Lung microvascular endothelial cell (primary cell): ENCODE data around the gene GDF9. TPM values are rescaled to one million over a fixed set of nuclear protein-coding genes. Genes with fewer than 3 reads are reported as not detected.

Experiments used
- DNase-seq, 2 donors: peaks; one replicate each; pipeline versions ENCODE4 v3.0.0 to v3.0.0-alpha.2; 2010; ENCODE audit warnings: low read depth in 2 of 2
- total RNA-seq: library from RNA; depleted of rRNA; stranded (reverse); fragments of >200 nt; gene quantifications from 2 replicates; pipeline ENCODE4 v1.2.1, GENCODE V29; 2014

GDF9 gene
- total RNA-seq, 1 donor from 2014 or later: not detected

DNA sequence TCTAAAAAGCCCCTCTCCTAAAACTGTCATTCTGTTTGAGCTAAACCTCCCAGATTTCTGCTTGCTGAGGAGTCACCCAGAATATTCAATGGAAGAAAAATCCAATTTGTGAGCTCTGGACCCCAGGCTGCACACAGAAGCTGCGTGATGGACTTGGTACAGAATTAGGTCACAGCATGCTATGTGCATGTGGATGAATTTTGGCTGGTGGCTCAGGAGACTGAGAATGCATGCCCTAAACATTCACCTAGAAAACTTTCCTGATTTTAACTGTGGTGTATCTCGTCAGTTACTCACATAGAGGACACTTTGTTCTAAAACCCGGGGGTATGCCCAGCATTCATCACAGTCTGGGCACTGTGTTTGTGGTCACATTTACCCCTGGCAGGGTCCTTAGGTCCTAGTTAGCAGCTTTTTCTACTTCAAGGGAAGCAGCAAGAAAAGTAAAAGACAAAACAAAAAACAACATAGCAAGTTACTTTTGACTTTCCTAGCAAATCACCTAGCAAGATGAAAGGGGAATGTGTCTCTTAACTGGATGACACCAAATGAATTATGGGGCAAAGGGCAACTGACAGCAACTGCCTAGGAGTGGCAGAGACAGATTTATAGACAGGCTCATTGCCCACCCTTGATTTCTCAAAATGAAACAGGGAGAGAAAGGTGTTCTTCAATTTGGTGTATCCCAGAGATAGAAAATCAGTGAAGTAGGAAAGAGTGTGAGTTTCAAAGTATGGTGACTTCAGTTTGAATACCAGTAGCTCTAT lies 27.6 kb downstream of the GDF9 start:
- no peak for DNase-seq

DNA sequence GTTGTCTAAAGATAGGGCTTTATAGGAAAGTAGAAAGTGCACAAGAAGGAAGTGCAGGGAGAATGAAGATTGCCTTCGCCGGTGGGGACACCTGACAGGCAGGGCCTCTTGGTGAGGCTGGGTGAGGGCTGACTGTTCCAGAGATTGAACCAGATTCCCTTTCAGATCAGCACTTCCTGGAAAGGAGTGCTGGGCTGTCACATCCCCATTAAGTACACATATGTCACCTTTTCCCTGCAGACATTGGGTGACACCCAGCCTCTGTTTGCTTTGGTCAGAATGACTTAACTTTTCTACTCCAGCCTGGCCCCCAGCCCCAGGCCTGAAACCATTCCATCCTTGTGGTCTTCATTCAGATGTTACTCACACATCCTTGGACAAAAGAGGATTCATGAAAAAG lies 28.4 kb downstream of the GDF9 start:
- no peak for DNase-seq

DNA sequence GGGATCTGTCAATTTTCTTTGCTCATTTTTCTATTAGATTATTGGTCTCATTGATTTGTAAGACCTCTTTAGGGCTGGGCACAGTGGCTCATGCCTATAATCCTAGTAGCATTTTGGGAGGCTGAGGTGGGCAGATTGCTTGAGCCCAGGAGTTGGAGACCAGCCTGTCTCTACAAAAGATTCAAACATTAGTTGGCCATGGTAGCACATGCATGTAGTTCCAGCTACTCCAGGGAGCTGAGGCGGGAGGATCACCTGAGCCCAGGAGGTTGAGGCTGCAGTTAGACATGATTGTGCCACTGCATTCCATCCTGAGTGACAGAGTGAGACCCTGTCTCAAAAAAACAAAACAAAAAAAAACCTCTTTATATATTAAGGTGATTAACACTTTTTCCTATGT lies 29.4 kb downstream of the GDF9 start:
- no peak for DNase-seq

DNA sequence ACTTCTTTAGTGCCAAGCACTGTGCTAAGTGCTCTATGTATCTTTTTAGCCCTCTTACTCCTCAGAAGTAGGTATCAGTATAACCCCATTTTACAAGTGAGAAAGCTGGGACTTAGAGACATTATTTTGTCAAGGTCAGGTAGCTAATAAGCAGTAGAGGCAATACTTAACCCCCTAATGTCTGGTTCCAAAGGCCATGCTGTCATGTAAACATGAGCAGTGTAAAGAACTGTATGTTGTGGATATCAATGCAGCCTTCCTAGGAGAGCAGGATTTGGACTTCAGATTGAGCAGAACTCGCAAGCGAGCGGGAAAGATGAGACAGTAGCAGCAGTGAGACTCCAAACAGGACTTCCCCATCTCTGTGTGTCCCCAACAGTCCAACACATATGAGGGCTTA lies 32.2 kb downstream of the GDF9 start:
- no peak for DNase-seq

DNA sequence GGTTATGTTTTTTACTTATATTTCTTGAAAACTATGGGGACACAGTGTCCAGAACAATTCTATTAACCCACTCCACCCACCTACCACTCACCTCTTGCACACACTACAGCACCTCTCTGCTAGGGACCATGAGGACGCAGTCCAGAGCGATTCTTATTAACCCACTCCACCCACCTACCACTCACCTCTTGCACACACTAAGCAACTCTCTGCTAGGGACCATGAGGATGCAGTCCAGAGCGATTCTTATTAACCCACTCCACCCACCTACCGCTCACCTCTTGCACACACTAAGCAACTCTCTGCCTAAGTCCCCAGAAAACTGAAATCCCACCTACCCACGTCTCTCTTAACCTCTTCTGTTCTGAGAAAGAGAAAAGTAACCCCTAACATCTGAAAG lies 33.7 kb downstream of the GDF9 start:
- no peak for DNase-seq

DNA sequence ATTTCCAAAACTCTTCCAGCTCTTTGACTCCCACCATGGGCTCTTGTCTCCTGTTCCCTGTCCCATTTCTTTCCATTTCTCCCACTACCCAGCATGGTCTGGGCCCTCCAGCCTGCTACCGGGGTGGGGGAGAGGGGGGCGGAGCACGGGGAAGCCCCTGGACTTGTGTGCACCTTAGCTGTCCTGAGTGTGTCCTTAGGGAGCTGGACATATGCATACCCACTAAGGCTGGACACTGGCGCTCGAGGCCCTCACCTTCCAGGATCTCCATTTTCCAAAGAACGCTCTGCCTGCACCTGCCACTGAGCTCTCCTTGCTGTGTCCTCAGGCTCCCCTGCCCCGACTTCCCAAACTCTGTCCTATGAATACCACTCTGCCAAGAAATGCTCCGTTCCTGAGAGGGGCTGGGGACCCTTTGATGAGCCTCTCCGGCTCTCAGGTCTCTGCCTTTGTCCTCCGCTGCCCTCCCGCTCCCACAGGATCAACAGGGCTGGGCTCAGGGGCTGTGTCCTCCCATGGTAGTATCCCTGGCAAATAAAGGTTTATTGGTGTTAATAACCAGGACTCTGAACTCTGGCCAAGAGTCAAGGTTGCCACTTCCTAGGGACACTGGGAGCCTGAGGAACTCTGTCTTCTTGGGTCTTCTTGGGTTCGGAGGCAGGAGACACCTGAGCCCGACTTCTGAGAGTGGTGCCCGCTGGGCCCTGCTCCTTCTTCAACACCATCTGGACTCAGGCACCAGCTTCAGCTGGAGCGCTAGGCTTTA lies 35.0 kb downstream of the GDF9 start:
- no peak for DNase-seq

DNA sequence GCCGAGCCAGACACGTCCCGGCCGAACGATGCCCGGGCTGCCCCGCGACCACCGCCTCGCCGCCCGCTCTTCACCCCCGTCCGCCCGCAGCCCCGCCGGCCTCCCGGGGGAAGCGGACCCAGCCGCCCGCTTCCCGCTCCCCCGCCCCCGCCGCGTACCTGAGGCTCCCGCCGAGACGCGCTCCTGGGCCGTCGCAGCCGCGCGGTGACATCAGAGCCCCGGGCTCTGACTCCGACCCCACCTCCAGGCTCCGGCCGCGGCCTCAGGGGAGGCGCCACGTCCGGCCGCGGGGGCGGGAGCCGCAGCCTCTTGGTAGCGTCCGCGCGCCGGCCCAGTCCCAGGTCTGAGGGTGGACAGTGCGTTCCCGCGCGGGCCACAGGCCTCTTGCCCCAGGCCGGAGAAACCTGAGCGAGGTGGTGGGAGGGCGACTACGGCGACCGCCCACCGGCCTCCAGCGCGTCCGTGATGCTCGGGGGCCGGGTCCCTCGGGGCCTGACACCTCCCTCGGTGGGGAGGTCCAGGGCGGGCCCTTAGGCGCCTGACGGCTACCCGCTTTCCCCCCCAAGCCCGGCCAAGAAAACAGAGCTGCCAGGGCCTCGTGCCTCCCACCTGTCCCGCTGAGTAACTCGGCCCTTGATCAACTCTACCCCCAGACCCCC lies 35.7 kb downstream of the GDF9 start, which contains the start of gene SHROOM1:
Gene SHROOM1 (minus strand): TSS at position 212 of the 659 bp plus-strand sequence. CDS start 4,507 bp downstream, outside the sequence.
- peak in 1 of 2 donors; percentile 53 for DNase-seq

DNA sequence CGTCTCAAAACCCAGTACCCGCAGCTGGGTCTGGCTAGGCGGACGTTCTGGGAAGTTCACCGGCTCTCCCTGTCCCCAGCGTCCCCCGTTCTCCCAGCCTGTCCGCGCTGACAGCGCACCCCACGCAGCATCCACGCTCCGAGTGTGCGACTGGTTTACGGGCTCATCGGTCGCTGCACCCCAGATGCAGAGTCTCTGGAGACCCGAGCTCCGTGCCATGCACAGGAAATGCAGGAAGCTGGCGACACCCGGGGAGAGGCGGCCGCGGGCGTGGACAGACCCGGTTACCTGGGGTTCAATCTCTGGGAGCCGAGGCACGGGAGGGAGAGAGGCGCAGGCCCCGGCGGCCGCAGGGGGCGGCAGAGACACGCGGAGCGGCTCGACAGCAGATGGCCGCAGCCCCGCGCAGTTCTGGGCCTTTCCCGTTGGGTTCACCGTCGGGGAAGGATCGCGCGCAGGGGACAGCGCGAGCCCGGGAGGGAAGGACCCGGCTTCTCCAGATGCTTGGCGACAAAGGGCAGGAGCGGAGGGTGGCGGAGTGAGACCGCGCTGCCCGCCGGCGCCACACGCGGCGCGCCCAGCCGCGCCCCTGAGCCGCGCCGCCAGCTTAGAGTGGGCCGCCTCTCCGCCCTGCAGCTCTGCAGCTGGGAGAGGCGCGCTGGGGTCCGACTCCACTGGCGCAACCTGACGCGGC lies 36.4 kb downstream of the GDF9 start:
- peak; percentile 75 to 79 for DNase-seq

DNA sequence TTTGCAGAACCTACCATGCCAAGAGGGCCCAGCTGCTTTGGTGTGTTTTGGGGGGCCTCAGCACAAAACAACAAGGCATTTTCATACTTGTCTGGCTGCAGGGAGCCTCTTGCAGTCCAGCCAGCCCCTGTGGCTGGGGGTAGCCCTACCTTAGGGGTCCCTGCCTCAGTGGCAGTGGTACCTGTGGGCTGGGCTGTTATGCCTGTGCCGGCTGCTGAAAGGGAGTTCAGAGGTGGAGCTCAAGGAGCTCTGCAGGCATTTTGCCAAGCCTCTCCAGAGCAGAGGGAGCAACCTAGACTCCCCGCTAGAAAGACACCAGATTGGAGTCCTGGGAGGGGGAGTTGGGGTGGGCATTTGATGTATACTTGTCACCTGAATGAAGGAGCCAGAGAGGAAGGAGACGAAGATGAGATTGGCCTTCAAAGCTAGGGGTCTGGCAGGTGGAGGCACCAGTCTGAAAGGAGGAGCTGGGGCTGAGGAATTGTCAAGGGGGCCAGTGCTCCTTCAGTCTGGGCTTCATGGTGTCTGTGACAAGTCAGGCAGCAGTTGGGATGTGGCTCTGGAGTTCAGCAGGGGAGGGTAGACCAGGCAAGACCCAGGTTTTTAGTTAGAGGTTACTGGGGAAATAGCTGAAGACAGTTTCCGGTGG lies 37.3 kb downstream of the GDF9 start:
- no peak for DNase-seq

DNA sequence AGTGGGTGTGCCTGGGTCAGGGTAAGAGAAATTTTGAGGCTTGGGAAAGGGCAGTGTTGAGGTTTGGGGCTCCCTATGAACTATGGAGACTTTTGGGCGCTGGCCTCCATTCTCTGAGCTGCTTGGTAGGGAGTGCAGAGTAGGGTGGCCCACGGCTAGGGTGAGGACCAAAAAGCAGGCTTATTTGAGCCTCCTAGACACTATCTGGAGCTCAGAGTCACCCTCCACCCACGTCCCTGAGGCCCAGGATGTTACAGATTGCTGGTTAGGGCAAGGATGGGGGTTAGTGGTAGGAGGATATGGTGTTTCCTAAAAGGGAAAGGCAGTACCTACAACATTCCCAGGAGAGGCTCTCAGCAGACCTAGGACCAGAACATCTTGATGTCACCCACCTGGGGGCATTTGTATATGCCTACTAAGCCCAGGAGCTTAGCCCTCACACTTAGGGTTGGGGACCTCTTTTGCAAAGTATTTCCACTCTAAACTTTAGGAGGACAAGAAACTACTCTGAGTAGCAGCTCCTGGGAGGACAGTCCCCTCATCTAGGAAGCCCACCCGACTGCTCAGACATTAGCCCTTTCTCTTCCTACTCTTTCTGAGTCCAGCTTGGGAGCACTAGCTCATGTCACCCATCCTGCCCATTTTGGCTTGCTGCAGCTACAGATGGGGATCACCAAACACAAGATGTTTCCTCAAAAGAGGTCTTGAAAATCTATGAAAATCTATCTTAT lies 38.2 kb downstream of the GDF9 start:
- no peak for DNase-seq

DNA sequence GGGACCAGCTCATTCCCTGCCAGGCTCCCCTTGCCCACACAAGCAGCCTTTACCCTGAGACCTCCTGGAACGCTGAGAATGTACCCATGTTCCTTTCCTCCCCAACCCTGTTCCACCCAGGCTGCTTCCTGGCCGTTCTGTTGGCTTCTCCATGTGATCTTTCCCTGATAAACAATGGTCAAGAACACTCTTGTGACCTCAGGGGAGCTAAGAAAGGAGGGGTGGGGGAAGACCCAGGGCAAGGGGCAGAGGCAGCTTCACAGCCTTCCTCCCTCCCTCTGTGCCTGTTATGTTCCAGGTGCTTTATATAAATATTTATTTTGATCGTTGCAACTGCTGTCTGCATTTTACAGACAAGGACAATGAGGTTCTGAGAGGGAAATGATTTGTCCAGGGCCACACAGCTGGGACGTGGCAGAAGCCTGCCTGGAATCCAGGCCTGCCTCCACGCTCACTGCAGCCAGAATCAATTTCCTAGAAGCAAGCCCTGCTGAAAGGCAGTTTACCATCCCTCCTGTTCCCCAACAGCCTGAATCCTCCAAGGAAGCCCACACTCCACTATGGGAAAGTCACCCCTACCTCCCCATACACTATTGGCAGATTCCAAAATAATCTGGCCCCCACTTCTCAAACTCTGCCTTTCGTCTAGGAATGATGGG lies 39.7 kb downstream of the GDF9 start:
- DNase-seq: peak in 1 of 2 donors; percentile 42

DNA sequence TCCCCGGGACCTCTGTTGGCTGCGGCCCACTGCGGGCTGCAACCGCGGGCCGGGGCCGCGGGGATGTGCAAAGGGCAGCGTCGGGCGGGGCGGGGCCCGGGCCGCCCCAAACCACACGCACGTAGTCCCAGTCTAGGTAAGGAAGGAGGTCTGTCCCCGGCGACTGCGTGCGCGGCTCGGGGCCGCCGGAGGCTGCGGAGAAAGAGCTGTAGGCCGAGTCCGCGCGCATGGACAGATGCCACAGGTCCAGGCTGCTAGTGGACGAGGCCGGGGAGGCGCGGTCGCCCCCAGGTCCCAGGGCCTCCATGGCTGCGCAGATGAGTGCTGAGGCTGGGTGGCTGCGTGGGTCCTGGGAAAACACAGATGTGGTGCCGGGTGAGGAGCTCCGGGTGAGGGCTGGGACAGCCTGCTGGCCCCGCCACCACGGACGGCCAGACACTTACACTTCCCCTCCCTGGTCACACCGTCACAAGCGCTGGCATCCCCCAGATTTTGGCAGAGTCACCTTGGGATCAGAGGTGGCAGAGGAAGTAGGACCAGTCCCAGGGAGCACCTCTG lies 40.4 kb downstream of the GDF9 start:
- no peak for DNase-seq

DNA sequence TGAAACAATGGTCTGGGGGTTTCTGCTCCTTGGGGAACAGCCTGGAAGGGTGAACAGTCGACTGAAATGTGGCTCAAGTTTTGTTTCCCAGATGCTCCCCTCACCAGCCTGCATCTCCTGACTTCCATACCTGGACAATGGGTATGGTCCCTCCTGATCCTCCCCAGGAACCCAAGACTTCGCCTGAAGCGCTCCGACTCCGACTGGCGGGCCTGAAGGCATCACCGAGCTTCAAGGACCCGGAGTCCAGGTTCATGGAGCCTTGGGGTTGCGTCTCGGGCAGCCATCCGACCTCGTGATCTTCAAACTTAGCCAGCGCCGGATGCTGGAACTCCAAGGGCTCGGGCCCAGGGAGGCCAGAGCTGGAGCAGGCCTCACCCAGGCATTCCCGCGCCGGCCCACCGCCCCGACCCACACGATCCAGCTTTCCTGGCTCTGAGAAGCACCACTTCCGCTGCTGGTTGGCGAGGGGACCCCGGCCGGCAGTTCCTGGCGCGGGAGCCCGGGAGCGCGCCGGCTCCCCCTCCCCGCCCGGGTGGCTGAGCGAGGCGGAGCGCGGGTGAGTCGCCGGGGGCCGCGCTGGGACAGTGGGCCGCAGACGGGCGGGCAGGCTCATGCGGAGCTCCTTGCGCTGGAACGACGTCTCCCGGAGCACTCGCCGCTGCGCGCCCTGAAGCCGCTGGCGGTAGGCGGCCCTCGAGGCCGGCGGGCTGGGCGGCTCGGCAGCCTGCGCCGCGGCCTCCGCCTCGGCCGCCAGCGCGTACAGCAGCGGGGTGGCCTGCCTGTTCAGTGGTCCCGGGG lies 41.0 kb downstream of the GDF9 start:
- no peak for DNase-seq

DNA sequence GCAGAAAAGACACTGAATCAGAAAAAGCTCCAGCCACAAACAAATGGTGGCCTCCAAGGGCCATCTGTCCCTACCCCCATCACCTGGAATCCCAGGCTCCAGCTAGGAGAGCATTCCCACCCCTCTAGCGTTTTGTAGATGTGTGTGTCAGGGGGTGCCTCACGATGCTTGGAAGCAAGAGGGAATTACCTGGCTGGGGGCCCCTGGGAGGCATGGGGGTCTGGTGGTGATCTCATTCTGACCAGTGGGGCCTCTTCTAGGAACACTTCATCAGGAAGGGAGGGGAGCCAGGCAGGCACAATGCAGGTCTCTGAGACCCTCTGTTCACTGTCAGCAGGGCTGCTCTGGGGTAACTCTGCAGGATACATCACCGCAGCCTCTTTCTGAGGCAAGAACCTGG lies 41.8 kb downstream of the GDF9 start:
- no peak for DNase-seq

DNA sequence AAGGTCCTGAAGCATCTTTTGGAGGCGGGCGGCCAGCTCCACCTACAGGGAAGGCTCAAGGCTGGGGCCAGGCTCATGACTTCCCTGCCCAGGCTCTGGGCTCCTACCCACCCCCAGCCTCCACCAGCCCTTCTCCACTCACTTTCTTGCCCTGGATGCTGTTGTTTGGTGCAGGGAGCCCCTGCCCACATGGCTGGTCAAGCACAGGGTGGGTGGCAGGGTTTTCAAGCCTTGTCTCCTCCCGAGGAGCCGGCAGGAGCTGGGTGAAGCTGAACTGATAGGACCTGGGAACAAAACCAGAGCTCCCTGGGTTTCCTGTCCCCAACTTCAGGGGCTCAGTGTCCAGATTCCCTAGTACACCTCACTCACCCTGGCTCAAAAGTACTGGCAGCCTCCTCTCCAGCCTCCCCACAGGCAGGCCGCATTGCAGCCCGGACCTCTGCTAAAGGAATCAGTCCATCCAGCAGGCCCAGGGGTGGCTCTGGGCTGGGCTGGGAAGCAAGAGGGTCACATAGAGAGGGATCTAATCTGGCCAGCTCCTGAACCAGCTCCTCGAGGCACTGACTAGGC lies 42.7 kb downstream of the GDF9 start:
- no peak for DNase-seq

DNA sequence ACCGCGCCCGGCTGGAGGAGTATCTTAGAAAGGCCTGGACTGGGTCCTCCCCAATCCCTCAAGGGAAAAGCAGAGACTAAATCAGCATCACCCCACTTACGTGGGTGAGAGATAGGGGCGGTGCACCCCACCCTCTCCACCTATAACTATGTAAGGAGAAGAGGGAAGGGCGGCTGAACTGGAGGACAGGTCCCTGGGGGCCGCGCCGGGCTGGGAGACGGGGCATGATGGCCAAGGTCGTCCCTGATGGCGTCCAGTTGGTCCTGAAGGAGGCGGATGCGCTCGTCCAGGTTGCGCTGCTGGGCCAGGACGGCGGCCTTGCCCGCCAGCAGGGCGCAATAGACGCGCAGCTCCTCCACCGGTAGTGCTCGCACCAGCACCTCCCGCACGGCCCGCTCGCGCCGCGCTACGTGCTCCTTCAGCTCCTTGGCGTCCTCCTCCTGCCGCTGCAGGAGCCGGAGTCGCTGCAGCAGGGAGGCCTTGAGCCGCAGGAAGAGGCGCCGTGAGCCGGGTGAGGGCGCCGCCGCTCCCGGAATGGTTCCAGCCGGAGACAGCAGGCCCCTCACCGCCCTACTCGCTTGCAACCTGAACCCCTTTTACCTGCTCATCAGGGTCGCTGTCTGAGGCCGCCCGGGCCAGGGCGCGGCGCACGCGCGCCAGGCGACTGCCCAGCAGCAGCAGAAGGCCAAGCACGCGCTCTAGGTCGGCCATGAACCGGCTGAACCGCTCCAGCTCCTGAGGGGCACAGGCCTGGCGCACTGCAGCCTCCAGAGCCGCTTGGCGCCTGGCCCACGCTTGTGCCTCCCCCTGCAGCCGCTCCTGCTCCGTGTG lies 43.4 kb downstream of the GDF9 start:
- DNase-seq: peak in 1 of 2 donors; percentile 20

DNA sequence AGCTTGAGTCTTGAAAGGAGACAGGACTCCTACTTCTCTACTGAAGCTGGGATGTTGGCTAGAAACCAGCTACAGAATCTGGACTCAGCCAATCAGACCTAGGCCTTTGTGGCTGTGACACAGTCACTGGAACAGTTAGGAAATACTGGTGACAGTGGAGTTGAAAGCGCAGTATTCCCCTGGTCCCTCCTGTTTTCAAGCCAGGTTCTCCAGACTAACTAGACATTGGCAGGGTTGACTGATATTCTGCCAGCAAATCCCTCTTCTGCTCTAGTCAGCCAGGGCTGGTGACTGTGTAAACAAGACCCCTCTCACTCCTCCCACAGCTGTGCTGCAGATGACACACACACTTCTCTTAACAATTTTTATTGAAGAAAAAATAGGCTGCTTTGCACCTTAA lies 44.5 kb downstream of the GDF9 start:
- peak in 1 of 2 donors; percentile 31 for DNase-seq

DNA sequence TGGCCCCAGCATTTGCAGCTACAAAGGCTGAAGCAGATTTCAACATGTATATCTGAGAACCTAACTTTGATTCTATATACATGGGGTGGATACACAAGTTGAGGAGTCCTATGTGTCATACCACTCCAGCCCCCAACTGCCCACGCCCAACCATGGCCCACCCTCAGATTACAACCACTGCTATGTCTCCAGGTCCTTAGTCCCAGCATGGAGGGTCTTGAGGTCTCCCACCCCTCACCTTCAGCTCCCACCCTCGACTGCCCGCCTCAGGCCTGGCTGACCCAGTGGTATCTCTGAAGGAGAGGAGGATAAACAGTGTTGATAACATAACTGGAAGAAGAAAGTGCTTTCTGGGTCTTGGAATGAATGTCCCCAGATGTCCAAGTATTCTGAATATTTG lies 44.9 kb downstream of the GDF9 start:
- DNase-seq: no peak
